Kidney epithelial cell (primary cell): Measurements from ENCODE around the gene CDKL5. TPM values are rescaled to one million over a fixed set of nuclear protein-coding genes. Genes with fewer than 3 reads are reported as not detected.

ENCODE experiments used
- DNase-seq: peaks from one replicate; pipeline ENCODE4 v3.0.0-alpha.2; 2010; ENCODE audit warnings: low read depth
- H3K27me3 ChIP-seq: 2 replicates; pipeline ENCODE4 v1.6.0; 2011; ENCODE audit warnings: low read length; ENCODE audit not compliant: control insufficient read depth, insufficient read depth
- H3K36me3 ChIP-seq: 2 replicates; pipeline ENCODE4 v1.5.1; 2011; ENCODE audit warnings: low read length; ENCODE audit not compliant: control insufficient read depth, insufficient read depth
- H3K4me3 ChIP-seq: 2 replicates; pipeline ENCODE4 v1.5.1; 2011; ENCODE audit warnings: low read depth, mild to moderate bottlenecking, control low read depth, low read length
- CTCF ChIP-seq: IDR thresholded peaks from 2 replicates; pipeline ENCODE4 v1.5.1; 2011; ENCODE audit warnings: mild to moderate bottlenecking, moderate library complexity, low read length, control low read depth, inconsistent platforms; ENCODE audit not compliant: insufficient read depth, poor library complexity, severe bottlenecking
- total RNA-seq: library from RNA; depleted of rRNA; stranded (reverse); fragments of >200 nt; gene quantifications from 2 replicates; pipeline ENCODE4 v1.2.3, GENCODE V29; 2015

The CDKL5 gene
- total RNA-seq, 1 donor from 2014 or later: 6.9 TPM

DNA sequence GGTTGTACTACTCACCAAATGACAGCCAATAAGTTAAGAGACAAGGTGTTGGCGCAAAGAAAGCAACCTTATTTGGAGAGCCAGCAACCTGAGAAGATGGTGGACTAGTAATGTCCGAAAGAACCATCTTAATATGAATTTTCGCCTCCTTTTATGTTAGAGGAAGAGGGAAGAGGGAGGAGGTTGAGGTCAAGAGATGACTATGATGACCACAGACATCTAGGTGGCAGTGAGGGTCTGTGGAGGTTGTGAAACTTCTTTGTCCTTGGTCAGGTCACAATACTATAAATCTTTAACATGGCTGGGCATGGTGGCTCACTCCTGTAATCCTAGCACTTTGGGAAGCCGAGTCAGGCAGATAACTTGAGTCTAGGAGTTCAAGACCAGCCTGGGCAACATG is 15.4 kb downstream of the CDKL5 start:
- Histone ChIP-seq H3K4me3 (no peak overlapping the region), H3K27me3 (no peaks in the 10 kb centered on the region), H3K36me3 (no peaks in the 10 kb centered on the region)
- TF ChIP-seq CTCF: no peak
- DNase-seq: no peak

DNA sequence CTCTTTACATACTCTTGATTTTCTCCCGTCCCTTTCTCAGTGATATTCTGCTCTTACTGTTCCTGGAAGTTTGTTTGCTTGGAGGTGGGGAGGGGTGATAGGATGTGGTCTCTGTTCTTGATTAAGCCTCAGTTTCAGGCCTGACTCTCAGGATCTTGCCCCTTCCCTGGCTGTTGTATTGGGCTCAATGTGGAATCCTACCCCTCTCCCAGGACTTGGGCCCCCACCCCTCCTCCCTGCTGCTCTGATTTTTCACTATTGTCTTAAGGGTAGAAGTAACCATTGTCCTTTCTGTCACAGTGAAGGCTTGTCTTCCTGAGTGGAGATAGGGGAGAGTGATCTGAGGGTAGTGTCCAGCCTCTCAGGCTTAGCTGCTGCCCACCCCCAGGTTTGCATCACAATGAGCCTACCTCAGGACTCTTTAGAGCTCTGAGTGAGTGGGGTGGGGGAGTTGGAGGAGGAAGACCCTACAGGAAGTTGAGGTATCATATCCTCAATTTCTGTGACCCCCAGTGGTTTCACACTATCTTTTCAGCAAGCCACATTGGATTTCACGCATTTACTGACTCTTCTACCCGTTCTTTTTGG is 16.5 kb downstream of the CDKL5 start:
- DNase-seq: no peak
- no peak for TF ChIP-seq CTCF
- no peaks in the 10 kb centered on the region for H3K36me3 ChIP-seq
- H3K27me3 ChIP-seq: no peaks in the 10 kb centered on the region
- no peak overlapping the region for H3K4me3 ChIP-seq

DNA sequence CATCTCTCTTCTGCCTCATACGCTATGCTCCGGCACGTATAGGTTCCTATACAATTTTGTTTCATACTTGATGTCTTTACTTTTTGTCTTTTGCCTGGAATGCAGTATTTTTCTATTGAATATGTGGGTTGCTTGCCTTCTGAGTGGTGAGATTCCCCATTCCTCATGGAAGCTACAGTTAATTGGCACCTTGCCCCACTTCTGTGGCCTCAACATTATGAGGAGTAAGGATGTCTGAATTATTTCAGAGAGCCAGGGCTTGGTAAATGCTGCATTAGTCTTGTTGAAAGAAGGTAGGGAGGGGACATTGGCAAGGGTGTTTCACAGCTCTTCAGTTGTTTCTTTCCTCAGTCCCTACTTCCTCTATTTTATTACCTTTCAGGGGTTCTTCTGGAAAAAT is 23.0 kb downstream of the CDKL5 start:
- no peaks in the 10 kb centered on the region for H3K27me3 ChIP-seq
- no peak for DNase-seq

GRCh38 chrX:18449236-18449635 is 23.8 kb downstream of the CDKL5 start:
- Histone ChIP-seq H3K27me3 (no peaks in the 10 kb centered on the region), H3K4me3 (no peak overlapping the region), H3K36me3 (no peaks in the 10 kb centered on the region)
- TF ChIP-seq CTCF: no peak
- peak; percentile 12 for DNase-seq

More for the DNA sequence above, 23.0 kb downstream of the CDKL5 start:
- no peak for TF ChIP-seq CTCF
- no peaks in the 10 kb centered on the region for H3K36me3 ChIP-seq
- no peak overlapping the region for H3K4me3 ChIP-seq

DNA sequence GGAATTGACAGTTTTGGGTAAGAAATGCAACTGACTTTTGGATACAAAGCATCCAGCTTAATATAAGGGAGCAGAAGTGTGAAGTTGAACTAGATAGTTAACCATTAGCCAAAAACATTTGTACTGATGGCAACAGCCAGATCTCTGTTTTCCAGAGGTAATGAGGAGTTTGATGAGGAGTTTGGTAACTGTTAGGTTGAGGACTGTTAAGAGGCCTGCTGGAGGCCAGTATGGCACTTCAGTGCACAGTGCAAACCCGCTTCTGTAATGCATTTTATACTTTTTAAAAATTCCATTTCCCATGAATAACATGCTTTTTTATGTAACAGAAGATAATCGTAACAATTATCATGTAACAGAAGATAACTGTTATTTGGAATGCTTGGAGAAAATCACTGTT is 30.0 kb downstream of the CDKL5 start:
- H3K4me3 ChIP-seq: no peak overlapping the region

More for the DNA sequence above, 30.0 kb downstream of the CDKL5 start:
- H3K36me3 ChIP-seq: no peaks in the 10 kb centered on the region
- no peaks in the 10 kb centered on the region for H3K27me3 ChIP-seq
- no peak for TF ChIP-seq CTCF
- DNase-seq: no peak
